Stimulated activated CD4-positive, alpha-beta T cell treated with anti-CD3 and anti-CD28 coated beads, Interleukin-15, amount 100 ng/mL, for 1 hour (primary cell): ENCODE results near the gene TCP11X1.
"Not testable (repeated sequence)": the region's sequence is repeated elsewhere in the genome, so short reads cannot be mapped to it uniquely, and the experiment has no call there.

ENCODE experiments used
- DNase-seq, 2 donors: peaks; one replicate each; pipeline ENCODE4 v3.0.0-alpha.2; 2020; ENCODE audit warnings: low read depth in 1 of 2, low spot score in 1 of 2

TCP11X1 gene

DNA sequence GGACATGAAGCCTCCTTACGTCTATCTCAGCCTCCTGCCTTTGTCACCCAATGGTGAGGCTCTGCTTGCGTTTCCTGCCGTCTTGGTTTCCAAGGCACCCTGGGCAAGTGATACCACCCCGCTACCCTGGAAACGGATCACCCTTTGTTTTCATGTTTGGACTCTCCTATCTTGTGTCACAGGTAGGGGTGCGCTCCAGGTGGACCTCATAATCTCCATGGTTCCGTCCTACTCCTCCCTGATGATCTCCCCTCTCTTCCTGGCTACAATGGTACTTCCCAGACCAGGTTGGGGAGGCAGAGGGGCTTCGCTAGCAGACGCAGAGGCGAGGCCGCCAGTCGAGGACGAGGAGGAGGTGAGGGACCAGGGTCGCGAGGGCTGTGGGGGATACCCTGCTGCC is at the start of gene TCP11X1:
Gene TCP11X1, plus strand, starts transcription at position 316 of the 400 bp plus-strand sequence.
- DNase-seq: not testable (repeated sequence)

DNA sequence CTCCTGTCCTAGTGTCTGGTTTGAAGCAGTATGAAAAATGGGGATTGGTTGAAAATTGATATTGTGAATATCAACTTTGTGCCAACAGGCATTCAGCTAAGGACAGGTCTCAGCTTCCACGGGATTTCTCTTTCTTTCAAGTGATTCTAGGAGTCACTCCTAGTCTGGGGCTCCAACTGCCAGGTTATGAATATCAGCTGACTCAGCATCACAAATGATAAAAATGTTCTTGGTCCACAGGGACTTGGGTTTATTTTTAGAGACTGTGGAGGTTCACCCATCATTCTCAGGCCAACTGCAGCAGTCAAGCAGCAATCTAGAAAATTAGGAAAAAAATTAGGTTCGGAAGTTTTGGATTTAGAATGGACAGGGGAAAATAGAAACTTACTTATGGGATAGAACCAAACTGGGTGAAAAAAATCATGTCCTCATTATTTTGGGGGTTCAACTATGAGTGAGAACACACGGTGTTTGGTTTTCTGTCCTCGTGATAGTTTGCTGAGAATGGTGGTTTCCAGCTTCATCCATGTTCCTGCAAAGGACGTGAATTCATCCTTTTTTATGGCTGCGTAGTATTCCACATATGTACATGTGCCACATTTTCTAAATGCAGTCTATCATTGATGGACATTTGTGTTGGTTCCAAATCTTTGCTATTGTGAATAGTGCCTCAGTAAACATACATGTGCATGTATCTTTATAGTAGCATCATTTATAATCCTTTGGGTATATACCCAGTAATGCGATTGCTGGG is 29.0 kb upstream of the TCP11X1 start:
- no peak for DNase-seq

DNA sequence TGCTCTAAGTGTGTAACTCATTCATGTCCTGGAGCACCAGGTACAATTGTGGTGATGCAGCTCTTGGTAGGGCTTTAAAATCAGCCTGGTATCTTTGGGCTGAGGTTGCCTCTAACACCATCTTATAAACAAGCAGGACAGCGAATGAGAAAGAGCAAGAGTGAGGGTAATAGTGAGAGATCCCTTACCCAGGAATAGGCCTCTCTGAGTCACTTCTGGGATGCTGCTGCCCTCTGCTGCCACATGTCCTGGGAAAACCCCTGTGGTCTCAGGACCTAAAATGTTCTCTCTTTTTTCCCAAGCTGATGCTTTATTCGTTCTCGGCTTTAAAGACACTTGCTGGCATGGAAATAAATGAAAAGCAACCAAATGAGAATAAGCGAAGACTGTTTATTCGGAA is 7.2 kb upstream of the TCP11X1 start:
- not testable (repeated sequence) for DNase-seq

DNA sequence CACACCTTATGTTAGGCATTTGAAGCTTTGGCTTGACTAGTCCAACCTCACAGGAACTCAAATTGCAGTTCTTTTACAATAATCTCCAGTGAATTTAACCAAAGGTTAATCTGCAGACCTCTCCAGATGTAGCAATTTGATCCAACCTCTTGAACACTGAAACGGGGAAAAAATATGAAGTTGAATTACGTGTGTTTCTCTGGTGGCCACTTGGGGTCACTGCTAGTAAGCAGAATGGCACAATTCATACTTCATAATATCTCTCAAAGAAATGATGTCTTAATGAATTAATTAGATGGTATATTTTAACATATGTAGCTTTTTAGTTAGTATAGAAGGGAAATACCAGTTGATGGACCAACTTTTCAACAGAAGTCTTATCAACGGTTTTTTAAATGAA is 1.4 kb downstream of the TCP11X1 start:
- not testable (repeated sequence) for DNase-seq

DNA sequence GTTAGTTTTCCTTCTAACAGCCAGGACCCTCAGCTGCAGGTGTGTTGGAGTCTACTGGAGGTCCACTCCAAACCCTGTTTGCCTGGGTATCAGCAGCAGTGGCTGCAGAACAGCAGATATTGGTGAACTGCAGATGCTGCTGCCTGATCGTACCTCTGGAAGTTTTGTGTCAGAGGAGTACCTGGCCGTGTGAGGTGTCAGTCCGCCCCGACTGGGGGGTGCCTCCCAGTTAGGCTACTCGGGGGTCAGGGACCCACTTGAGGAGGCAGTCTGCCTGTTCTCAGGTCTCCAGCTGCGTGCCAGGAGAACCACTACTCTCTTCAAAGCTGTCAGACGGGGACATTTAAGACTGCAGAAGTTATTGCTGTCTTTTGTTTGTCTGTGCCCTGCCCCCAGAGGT is 20.6 kb downstream of the TCP11X1 start:
- not testable (repeated sequence) for DNase-seq

DNA sequence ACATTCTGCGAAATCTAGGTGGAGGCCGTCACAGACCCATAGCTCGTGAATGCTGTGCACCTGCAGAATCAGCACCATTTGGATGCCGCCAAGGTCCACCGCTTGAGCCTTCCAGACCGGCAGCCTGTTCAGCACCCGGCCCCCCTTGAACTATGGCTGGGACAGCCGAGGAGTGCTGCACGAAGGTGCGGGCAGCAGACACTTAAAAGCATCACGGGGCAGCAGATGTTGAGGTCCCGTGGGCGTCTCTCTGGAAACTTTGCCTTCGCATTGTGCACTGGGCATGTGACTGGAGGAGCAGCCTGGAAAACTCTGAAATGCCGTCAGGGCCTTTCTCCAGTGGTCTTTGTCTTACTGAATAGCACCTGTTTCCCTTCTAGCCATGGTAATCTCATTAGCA is 25.2 kb downstream of the TCP11X1 start:
- DNase-seq: not testable (repeated sequence)

DNA sequence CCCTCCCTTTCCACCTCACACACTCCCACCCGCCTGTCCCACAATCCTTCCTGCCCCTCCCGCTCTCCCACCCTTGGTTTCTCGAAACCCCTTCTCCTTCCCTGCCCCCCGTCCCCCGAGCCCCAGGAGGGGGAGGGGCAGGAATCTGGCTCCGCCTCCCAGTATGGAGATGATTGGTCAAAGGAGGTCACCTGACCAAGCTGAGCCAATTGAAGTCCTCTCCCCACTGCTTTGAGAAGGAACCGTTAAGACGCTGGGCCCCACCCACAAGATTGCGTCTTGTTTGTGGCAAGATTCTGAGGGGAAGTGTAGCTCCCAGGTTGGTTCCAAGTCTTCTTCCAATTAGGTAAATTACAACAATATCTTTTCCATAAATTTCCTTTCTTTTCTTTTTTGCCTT is 31.8 kb downstream of the TCP11X1 start, which contains the start of gene NXF2:
Gene NXF2, plus strand, starts transcription at position 275 of the 400 bp plus-strand sequence. CDS start 59,912 bp downstream, outside the sequence.
- DNase-seq: not testable (repeated sequence)

DNA sequence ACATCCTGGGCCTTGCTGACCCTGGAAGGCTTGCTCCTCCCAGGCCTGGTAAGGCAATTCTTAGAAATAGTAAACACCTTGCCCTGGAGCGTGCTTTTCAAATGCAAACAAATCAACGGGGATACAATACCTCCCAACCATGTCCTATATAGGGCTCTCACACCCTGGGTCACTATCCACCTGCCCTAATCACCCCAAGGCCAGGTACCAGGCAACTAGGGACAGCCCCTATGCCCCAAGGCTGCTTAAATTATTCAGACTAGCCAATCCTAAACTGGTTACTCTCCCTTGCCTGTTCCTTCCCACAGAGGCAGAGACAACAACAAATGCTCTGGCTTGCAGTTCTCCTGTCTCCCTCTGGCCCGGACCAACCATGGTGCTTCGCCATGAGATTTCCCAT is 57.1 kb downstream of the TCP11X1 start:
- DNase-seq: not testable (repeated sequence)
